ENCODE measurements around the gene JUNB.

- TF ChIP-seq SUZ12 (IDR thresholded peaks at IDR 0.05; ENCODE audit: low read depth, low read length) (no peak), GTF2F1 (IDR thresholded peaks at IDR 0.05; ENCODE audit: low read length) (no peak), SP1 (IDR thresholded peaks at IDR 0.05) (no peak), SP1 (CRISPR knock-in tag; IDR thresholded peaks at IDR 0.05) (no peak), CTCF (CRISPR knock-in tag; IDR thresholded peaks at IDR 0.05) (peak; percentile 35), ZFAT (CRISPR knock-in tag; conservative IDR thresholded peaks at IDR 0.05) (no peak), TCF7L2 (IDR thresholded peaks at IDR 0.05; ENCODE audit: low read depth, low read length) (no peak), ZNF501 (CRISPR knock-in tag; IDR thresholded peaks at IDR 0.05) (no peak), PHB2 (IDR thresholded peaks at IDR 0.05; ENCODE audit: partially characterized antibody) (no peak), ZNF780A (CRISPR knock-in tag; IDR thresholded peaks at IDR 0.05) (no peak)
- TF ChIP-seq, protein P1, sequence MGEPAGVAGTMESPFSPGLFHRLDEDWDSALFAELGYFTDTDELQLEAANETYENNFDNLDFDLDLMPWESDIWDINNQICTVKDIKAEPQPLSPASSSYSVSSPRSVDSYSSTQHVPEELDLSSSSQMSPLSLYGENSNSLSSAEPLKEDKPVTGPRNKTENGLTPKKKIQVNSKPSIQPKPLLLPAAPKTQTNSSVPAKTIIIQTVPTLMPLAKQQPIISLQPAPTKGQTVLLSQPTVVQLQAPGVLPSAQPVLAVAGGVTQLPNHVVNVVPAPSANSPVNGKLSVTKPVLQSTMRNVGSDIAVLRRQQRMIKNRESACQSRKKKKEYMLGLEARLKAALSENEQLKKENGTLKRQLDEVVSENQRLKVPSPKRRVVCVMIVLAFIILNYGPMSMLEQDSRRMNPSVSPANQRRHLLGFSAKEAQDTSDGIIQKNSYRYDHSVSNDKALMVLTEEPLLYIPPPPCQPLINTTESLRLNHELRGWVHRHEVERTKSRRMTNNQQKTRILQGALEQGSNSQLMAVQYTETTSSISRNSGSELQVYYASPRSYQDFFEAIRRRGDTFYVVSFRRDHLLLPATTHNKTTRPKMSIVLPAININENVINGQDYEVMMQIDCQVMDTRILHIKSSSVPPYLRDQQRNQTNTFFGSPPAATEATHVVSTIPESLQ (CRISPR knock-in tag; conservative IDR thresholded peaks at IDR 0.05): no peak
Measured at GRCh38 chr19:12800923-12801465, 9.7 kb downstream of the JUNB start.

All from HepG2 (cell line).